OCI-LY3 (cell line): ENCODE measurements around the gene RNF141.

ENCODE experiments used
- H2AFZ ChIP-seq: fragments of 200-600, 300-600 bp; shearing (Covaris generic); 2 replicates; pipeline ENCODE4 v1.6.0; 2014; ENCODE audit warnings: antibody characterized with exemption, low read depth, low read length
- H3K27ac ChIP-seq: fragments of 200-600, 300-600 bp; sonication (generic); 2 replicates; pipeline ENCODE4 v1.5.1; 2014; ENCODE audit warnings: mild to moderate bottlenecking, low read length, moderate library complexity, mixed read lengths
- H3K27me3 ChIP-seq: fragments of 200-600, 300-600 bp; sonication (generic); 2 replicates; pipeline ENCODE4 v1.6.1; 2014; ENCODE audit warnings: low read depth, low read length, mixed read lengths
- H3K36me3 ChIP-seq: fragments of 200-600, 300-600 bp; sonication (generic); replicated peaks from 2 replicates; pipeline ENCODE3; 2014; ENCODE audit warnings: low read depth, low read length, mixed read lengths
- H3K4me1 ChIP-seq: fragments of 300-600, 200-600 bp; sonication (generic); 2 replicates; pipeline ENCODE4 v1.6.1; 2014; ENCODE audit warnings: low read length, mixed read lengths
- H3K4me2 ChIP-seq: fragments of 200-600, 300-600 bp; sonication (generic); 2 replicates; pipeline ENCODE4 v1.6.1; 2014; ENCODE audit warnings: low read length, mixed read lengths
- H3K4me3 ChIP-seq: fragments of 300-600, 200-600 bp; sonication (generic); 2 replicates; pipeline ENCODE4 v1.5.1; 2014; ENCODE audit warnings: antibody characterized with exemption, mild to moderate bottlenecking, low read length, moderate library complexity
- H3K79me2 ChIP-seq: fragments of 300-600, 200-600 bp; shearing (Covaris generic); 2 replicates; pipeline ENCODE4 v1.6.1; 2014; ENCODE audit warnings: mild to moderate bottlenecking, low read length, mixed read lengths
- H3K9ac ChIP-seq: fragments of 300-600, 200-600 bp; shearing (Covaris generic); 2 replicates; pipeline ENCODE4 v1.6.0; 2014; ENCODE audit warnings: mild to moderate bottlenecking, low read length, moderate library complexity
- H3K9me3 ChIP-seq: fragments of 200-600, 300-600 bp; shearing (Covaris generic); 2 replicates; pipeline ENCODE4 v1.6.1; 2014; ENCODE audit warnings: low read length, mixed read lengths; ENCODE audit not compliant: insufficient read depth
- H4K20me1 ChIP-seq: fragments of 200-600, 300-600 bp; sonication (generic); 2 replicates; pipeline ENCODE4 v1.6.1; 2016; ENCODE audit warnings: low read length, mixed read lengths; ENCODE audit not compliant: insufficient read depth
- CTCF ChIP-seq: fragments of 200-600, 300-600 bp; sonication (generic); IDR thresholded peaks from 2 replicates; pipeline ENCODE4 v1.5.1; 2014; ENCODE audit warnings: antibody characterized with exemption, low read length, low read depth
- EZH2phosphoT487 ChIP-seq: fragments of 200-600 bp; shearing (Covaris generic); IDR thresholded peaks from 2 replicates; pipeline ENCODE4 v1.6.1; 2018; ENCODE audit warnings: antibody characterized with exemption, mixed run types, low read depth

Gene RNF141

GRCh38 chr11:10499452-10499851 lies 41.5 kb downstream of the RNF141 start:
- Histone ChIP-seq H3K9ac (no peak overlapping the region), H3K4me2 (no peak overlapping the region), H3K27me3 (no peaks in the 10 kb centered on the region), H3K79me2 (no peaks in the 10 kb centered on the region), H4K20me1 (no peaks in the 10 kb centered on the region), H3K4me1 (peaks cover 22% of the 10 kb centered on the region), H3K36me3 (peaks cover 73% of the 10 kb centered on the region), H2AFZ (no peak overlapping the region), H3K27ac (no peak overlapping the region), H3K4me3 (no peak overlapping the region), H3K9me3 (no peaks in the 10 kb centered on the region)
- no peak for TF ChIP-seq CTCF
- no peak for TF ChIP-seq EZH2phosphoT487

- TF ChIP-seq EZH2phosphoT487 (no peak), CTCF (no peak)
- Histone ChIP-seq H3K4me3 (no peak overlapping the region), H3K4me2 (no peak overlapping the region), H3K9ac (no peak overlapping the region), H3K9me3 (peaks cover 3% of the 10 kb centered on the region; the same call in 1 of the 2 replicates), H3K4me1 (peaks cover 21% of the 10 kb centered on the region), H3K27ac (no peak overlapping the region), H3K79me2 (no peaks in the 10 kb centered on the region), H4K20me1 (no peaks in the 10 kb centered on the region), H2AFZ (no peak overlapping the region), H3K36me3 (peaks cover 76% of the 10 kb centered on the region), H3K27me3 (no peaks in the 10 kb centered on the region)
Measured at GRCh38 chr11:10498426-10499250, 42.3 kb downstream of the RNF141 start.

GRCh38 chr11:10498022-10498400 lies 43.0 kb downstream of the RNF141 start:
- Histone ChIP-seq H2AFZ (no peak overlapping the region), H3K27me3 (no peaks in the 10 kb centered on the region), H3K4me1 (peaks cover 21% of the 10 kb centered on the region), H3K79me2 (no peaks in the 10 kb centered on the region), H3K4me2 (no peak overlapping the region), H4K20me1 (no peaks in the 10 kb centered on the region), H3K9me3 (peaks cover 3% of the 10 kb centered on the region; the same call in 1 of the 2 replicates), H3K36me3 (peaks cover 82% of the 10 kb centered on the region), H3K4me3 (no peak overlapping the region), H3K9ac (no peak overlapping the region), H3K27ac (no peak overlapping the region)
- TF ChIP-seq CTCF (no peak), EZH2phosphoT487 (no peak)

GRCh38 chr11:10497371-10498021 lies 43.5 kb downstream of the RNF141 start:
- no peak overlapping the region for H3K27ac ChIP-seq
- H3K4me1 ChIP-seq, result peaks cover 17% of the 10 kb centered on the region
- no peak for TF ChIP-seq CTCF
- no peak for TF ChIP-seq EZH2phosphoT487
- no peaks in the 10 kb centered on the region for H4K20me1 ChIP-seq
- peaks cover 3% of the 10 kb centered on the region; the same call in 1 of the 2 replicates for H3K9me3 ChIP-seq
- H3K79me2 ChIP-seq, result no peaks in the 10 kb centered on the region
- H3K36me3 ChIP-seq, result peaks cover 82% of the 10 kb centered on the region
- no peaks in the 10 kb centered on the region for H3K27me3 ChIP-seq
- H3K9ac ChIP-seq, result no peak overlapping the region
- no peak overlapping the region for H3K4me3 ChIP-seq
- H2AFZ ChIP-seq, result no peak overlapping the region
- no peak overlapping the region for H3K4me2 ChIP-seq
